HUES48 (cell line): ENCODE measurements around the gene DNAJC6.
"Not testable (repeated sequence)": the region's sequence is repeated elsewhere in the genome, so short reads cannot be mapped to it uniquely, and the experiment has no call there.

Experiments
- H3K27ac ChIP-seq: one replicate; pipeline ENCODE4 v1.7.0; 2013; ENCODE audit warnings: low read depth, low read length, inconsistent platforms
- H3K27me3 ChIP-seq: 2 replicates; pipeline ENCODE4 v1.6.1; 2013; ENCODE audit warnings: mild to moderate bottlenecking, low read length; ENCODE audit not compliant: control insufficient read depth, insufficient read depth
- H3K36me3 ChIP-seq: 2 replicates; pipeline ENCODE4 v1.6.1; 2013; ENCODE audit warnings: low read length; ENCODE audit not compliant: control insufficient read depth, insufficient read depth
- H3K4me1 ChIP-seq: 2 replicates; pipeline ENCODE4 v1.6.1; 2013; ENCODE audit warnings: mild to moderate bottlenecking, low read length; ENCODE audit not compliant: control insufficient read depth, insufficient read depth
- H3K4me3 ChIP-seq: 2 replicates; pipeline ENCODE4 v1.5.1; 2013; ENCODE audit warnings: mild to moderate bottlenecking, low read depth, low read length
- H3K9ac ChIP-seq: 2 replicates; pipeline ENCODE4 v1.6.1; 2013; ENCODE audit warnings: mild to moderate bottlenecking, low read depth, low read length, moderate library complexity
- H3K9me3 ChIP-seq: 2 replicates; pipeline ENCODE4 v1.6.1; 2013; ENCODE audit warnings: low read length; ENCODE audit not compliant: control insufficient read depth, insufficient read depth

The DNAJC6 gene

GRCh38 chr1:65269612-65270011, 39.7 kb upstream of the DNAJC6 start:
- Histone ChIP-seq H3K27ac (no peak overlapping the region), H3K4me3 (no peak overlapping the region), H3K9ac (no peak overlapping the region), H3K9me3 (no peaks in the 10 kb centered on the region), H3K36me3 (no peaks in the 10 kb centered on the region), H3K27me3 (peaks cover 6% of the 10 kb centered on the region), H3K4me1 (peaks cover 21% of the 10 kb centered on the region)

GRCh38 chr1:65276197-65276939, 33.0 kb upstream of the DNAJC6 start:
- Histone ChIP-seq H3K27me3 (peaks cover 4% of the 10 kb centered on the region; the same call in 1 of the 2 replicates), H3K9ac (no peak overlapping the region), H3K4me3 (no peak overlapping the region; the same call in 1 of the 2 replicates), H3K9me3 (no peaks in the 10 kb centered on the region), H3K36me3 (no peaks in the 10 kb centered on the region), H3K4me1 (peaks cover 40% of the 10 kb centered on the region), H3K27ac (peak overlapping the region; percentile 36)

- Histone ChIP-seq H3K9me3 (no peaks in the 10 kb centered on the region), H3K27ac (peak overlapping the region; percentile 67), H3K27me3 (peaks cover 4% of the 10 kb centered on the region; the same call in 1 of the 2 replicates), H3K9ac (no peak overlapping the region), H3K4me3 (peak overlapping the region; percentile 22; the same call in 1 of the 2 replicates), H3K4me1 (peaks cover 49% of the 10 kb centered on the region), H3K36me3 (no peaks in the 10 kb centered on the region)
These were observed 31.6 kb upstream of the DNAJC6 start for GRCh38 chr1:65277605-65278347.

- no peaks in the 10 kb centered on the region for H3K36me3 ChIP-seq
- H3K9me3 ChIP-seq: no peaks in the 10 kb centered on the region
- H3K4me1 ChIP-seq: peaks cover 49% of the 10 kb centered on the region
- H3K27me3 ChIP-seq: peaks cover 4% of the 10 kb centered on the region; the same call in 1 of the 2 replicates
- peak overlapping the region; percentile 49 for H3K4me3 ChIP-seq
- H3K9ac ChIP-seq: no peak overlapping the region
- H3K27ac ChIP-seq: peak overlapping the region; percentile 67
These were observed 30.8 kb upstream of the DNAJC6 start for GRCh38 chr1:65278376-65279069.

- no peaks in the 10 kb centered on the region for H3K9me3 ChIP-seq
- H3K9ac ChIP-seq: no peak overlapping the region
- peak overlapping the region; percentile 67 for H3K27ac ChIP-seq
- peak overlapping the region; percentile 49 for H3K4me3 ChIP-seq
- H3K27me3 ChIP-seq: peaks cover 4% of the 10 kb centered on the region; the same call in 1 of the 2 replicates
- H3K36me3 ChIP-seq: no peaks in the 10 kb centered on the region
- H3K4me1 ChIP-seq: peaks cover 49% of the 10 kb centered on the region
These were observed 30.1 kb upstream of the DNAJC6 start for GRCh38 chr1:65279070-65279779.

GRCh38 chr1:65281846-65282245, 27.5 kb upstream of the DNAJC6 start:
- Histone ChIP-seq H3K9ac (no peak overlapping the region), H3K4me3 (no peak overlapping the region), H3K4me1 (peaks cover 43% of the 10 kb centered on the region), H3K9me3 (no peaks in the 10 kb centered on the region), H3K27ac (no peak overlapping the region), H3K36me3 (no peaks in the 10 kb centered on the region), H3K27me3 (peaks cover 4% of the 10 kb centered on the region; the same call in 1 of the 2 replicates)

- Histone ChIP-seq H3K9ac (no peak overlapping the region), H3K27ac (no peak overlapping the region), H3K36me3 (no peaks in the 10 kb centered on the region), H3K4me1 (peaks cover 21% of the 10 kb centered on the region), H3K4me3 (no peak overlapping the region), H3K27me3 (no peaks in the 10 kb centered on the region), H3K9me3 (no peaks in the 10 kb centered on the region)
These were observed 25.1 kb upstream of the DNAJC6 start for GRCh38 chr1:65284229-65284628.

- Histone ChIP-seq H3K27ac (no peak overlapping the region), H3K27me3 (no peaks in the 10 kb centered on the region), H3K9ac (no peak overlapping the region), H3K9me3 (no peaks in the 10 kb centered on the region), H3K4me3 (no peak overlapping the region), H3K36me3 (no peaks in the 10 kb centered on the region), H3K4me1 (peaks cover 10% of the 10 kb centered on the region)
These were observed 19.9 kb upstream of the DNAJC6 start for GRCh38 chr1:65289449-65289848.

- not testable (repeated sequence) for H3K27ac ChIP-seq, H3K9me3 ChIP-seq, H3K4me3 ChIP-seq, H3K36me3 ChIP-seq, H3K9ac ChIP-seq, H3K27me3 ChIP-seq
- peaks cover 10% of the 10 kb centered on the region for H3K4me1 ChIP-seq
These were observed 17.5 kb upstream of the DNAJC6 start for GRCh38 chr1:65291818-65292217.

GRCh38 chr1:65292861-65293593, 16.3 kb upstream of the DNAJC6 start:
- Histone ChIP-seq H3K9ac (no peak overlapping the region), H3K36me3 (no peaks in the 10 kb centered on the region), H3K27ac (no peak overlapping the region), H3K27me3 (no peaks in the 10 kb centered on the region), H3K9me3 (no peaks in the 10 kb centered on the region), H3K4me3 (no peak overlapping the region), H3K4me1 (peaks cover 10% of the 10 kb centered on the region)
